Measurements from ENCODE around the gene CLASRP. TPM values are rescaled to one million over a fixed set of nuclear protein-coding genes. Genes with fewer than 3 reads are reported as not detected.

CLASRP gene
- total RNA-seq, 2 donors from 2014 or later: 67.1 to 90.3 TPM

GRCh38 chr19:45020071-45020470, 18.8 kb upstream of the CLASRP start:
- H3K27me3 ChIP-seq (ENCODE audit: control insufficient read depth, insufficient read depth, low read length, poor library complexity, severe bottlenecking): no peaks in the 10 kb centered on the region
- peaks cover 9% of the 10 kb centered on the region for H3K36me3 ChIP-seq (ENCODE audit: control insufficient read depth, insufficient read depth, low read length)
- no peaks in the 10 kb centered on the region for H3K4me1 ChIP-seq (ENCODE audit: control insufficient read depth, insufficient read depth, low read length)
- no peak for DNase-seq
- no peak overlapping the region for H3K9ac ChIP-seq (ENCODE audit: extremely low read depth, low read length, poor library complexity, severe bottlenecking)
- TF ChIP-seq CTCF (conservative IDR thresholded peaks at IDR 0.05): no peak
- no peaks in the 10 kb centered on the region for H3K9me3 Mint-ChIP-seq
- peaks cover 2% of the 10 kb centered on the region for H3K4me1 Mint-ChIP-seq
- no peaks in the 10 kb centered on the region for H3K9me3 ChIP-seq (ENCODE audit: control insufficient read depth, low read length)
- H3K27ac Mint-ChIP-seq: no peak overlapping the region
- 90 to 100% methylated on average over 3 of the region's 3 CpGs for WGBS, 2 experiments (ENCODE audit: insufficient coverage in 1 of 2, insufficient read length in 1 of 2)
- peaks cover 15% of the 10 kb centered on the region for H3K36me3 Mint-ChIP-seq (ENCODE audit: low read depth)
- H3K27me3 Mint-ChIP-seq (ENCODE audit: insufficient read depth): no peaks in the 10 kb centered on the region
- H3K27ac ChIP-seq (ENCODE audit: low read depth, low read length): no peak overlapping the region
- H3K4me3 Mint-ChIP-seq: no peak overlapping the region
- no peak overlapping the region for H3K4me3 ChIP-seq (ENCODE audit: low read length)

- H3K4me3 Mint-ChIP-seq: no peak overlapping the region
- H3K27ac Mint-ChIP-seq: no peak overlapping the region
- H3K36me3 Mint-ChIP-seq (ENCODE audit: low read depth): peaks cover 21% of the 10 kb centered on the region
- Histone ChIP-seq H3K9ac (ENCODE audit: extremely low read depth, low read length, poor library complexity, severe bottlenecking) (no peak overlapping the region), H3K36me3 (ENCODE audit: control insufficient read depth, insufficient read depth, low read length) (peaks cover 6% of the 10 kb centered on the region), H3K4me3 (ENCODE audit: low read length) (no peak overlapping the region), H3K4me1 (ENCODE audit: control insufficient read depth, insufficient read depth, low read length) (no peaks in the 10 kb centered on the region), H3K27ac (ENCODE audit: low read depth, low read length) (no peak overlapping the region), H3K9me3 (ENCODE audit: control insufficient read depth, low read length) (no peaks in the 10 kb centered on the region), H3K27me3 (ENCODE audit: control insufficient read depth, insufficient read depth, low read length, poor library complexity, severe bottlenecking) (no peaks in the 10 kb centered on the region)
- no peaks in the 10 kb centered on the region for H3K27me3 Mint-ChIP-seq (ENCODE audit: insufficient read depth)
- no peaks in the 10 kb centered on the region for H3K4me1 Mint-ChIP-seq
- 93 to 100% methylated on average over 2 to 14 of the region's 14 CpGs for WGBS, 2 experiments (ENCODE audit: insufficient coverage in 1 of 2, insufficient read length in 1 of 2)
- DNase-seq: no peak
- TF ChIP-seq CTCF (conservative IDR thresholded peaks at IDR 0.05): no peak
- no peaks in the 10 kb centered on the region for H3K9me3 Mint-ChIP-seq
Measured at GRCh38 chr19:45021971-45022370, 16.9 kb upstream of the CLASRP start.

- 90 to 97% methylated on average over 3 to 4 of the region's 4 CpGs for WGBS, 2 experiments (ENCODE audit: insufficient coverage in 1 of 2, insufficient read length in 1 of 2)
Measured at GRCh38 chr19:45023048-45023447, 15.8 kb upstream of the CLASRP start.

More at GRCh38 chr19:45023048-45023447, 15.8 kb upstream of the CLASRP start:
- DNase-seq: no peak
- Histone ChIP-seq H3K9me3 (ENCODE audit: control insufficient read depth, low read length) (no peaks in the 10 kb centered on the region), H3K4me1 (ENCODE audit: control insufficient read depth, insufficient read depth, low read length) (no peaks in the 10 kb centered on the region), H3K4me3 (ENCODE audit: low read length) (no peak overlapping the region), H3K36me3 (ENCODE audit: control insufficient read depth, insufficient read depth, low read length) (peaks cover 6% of the 10 kb centered on the region), H3K9ac (ENCODE audit: extremely low read depth, low read length, poor library complexity, severe bottlenecking) (no peak overlapping the region), H3K27ac (ENCODE audit: low read depth, low read length) (no peak overlapping the region), H3K27me3 (ENCODE audit: control insufficient read depth, insufficient read depth, low read length, poor library complexity, severe bottlenecking) (no peaks in the 10 kb centered on the region)
- Mint-ChIP-seq H3K4me3 (no peak overlapping the region), H3K36me3 (ENCODE audit: low read depth) (peaks cover 27% of the 10 kb centered on the region), H3K9me3 (no peaks in the 10 kb centered on the region), H3K4me1 (no peaks in the 10 kb centered on the region), H3K27me3 (ENCODE audit: insufficient read depth) (no peaks in the 10 kb centered on the region), H3K27ac (no peak overlapping the region)
- TF ChIP-seq CTCF (conservative IDR thresholded peaks at IDR 0.05): no peak

Data from endodermal cell (in vitro differentiated cells).